ENCODE measurements around the gene KRT74. TPM values are rescaled to one million over a fixed set of nuclear protein-coding genes. Genes with fewer than 3 reads are reported as not detected.

Gene KRT74
- total and polyA plus RNA-seq, 2 donors from 2014 or later: not detected

- Histone ChIP-seq H3K9ac (ENCODE audit: low read length in 3 of 3) (no peak overlapping the region), H3K4me1 (ENCODE audit: control insufficient read depth in 2 of 3, insufficient read depth in 2 of 3, low read depth in 1 of 3, low read length in 3 of 3) (no peaks in the 10 kb centered on the region), H3K9me3 (ENCODE audit: control insufficient read depth in 2 of 3, insufficient read depth in 1 of 3, low read length in 3 of 3) (no peaks in the 10 kb centered on the region), H3K27ac (ENCODE audit: low read depth in 2 of 2, low read length in 2 of 2) (no peak overlapping the region), H3K4me3 (ENCODE audit: low read length in 3 of 3) (no peak overlapping the region), H3K27me3 (ENCODE audit: control insufficient read depth, insufficient read depth, low read length) (no peaks in the 10 kb centered on the region), H3K36me3 (ENCODE audit: control insufficient read depth in 2 of 3, insufficient read depth in 3 of 3, low read length in 3 of 3) (no peaks in the 10 kb centered on the region)
- DNase-seq (peak in 1 of 5 donors; percentile 20), FAIRE-seq (no peak)
- intact Hi-C loops (cut with DNase I): no loop called here
- TF ChIP-seq CTCF (IDR thresholded peaks at IDR 0.05; ENCODE audit: borderline replicate concordance, extremely low read depth, insufficient read depth): no peak
These were observed 47.1 kb downstream of the KRT74 start for GRCh38 chr12:52526511-52526951.

GRCh38 chr12:52525661-52526499 lies 47.8 kb downstream of the KRT74 start:
- intact Hi-C loops (cut with DNase I): no loop called here
- peak in 2 of 5 donors; percentile 3 to 10 for DNase-seq
- H3K27ac ChIP-seq (ENCODE audit: low read depth in 2 of 2, low read length in 2 of 2): no peak overlapping the region

GRCh38 chr12:52524898-52525591 lies 48.6 kb downstream of the KRT74 start:
- peak in 2 of 5 donors; percentile 1 to 2 for DNase-seq
- no peak overlapping the region for H3K4me3 ChIP-seq (ENCODE audit: low read length in 3 of 3)
- H3K9me3 ChIP-seq (ENCODE audit: control insufficient read depth in 2 of 3, insufficient read depth in 1 of 3, low read length in 3 of 3): no peaks in the 10 kb centered on the region
- no peak for TF ChIP-seq CTCF (IDR thresholded peaks at IDR 0.05; ENCODE audit: borderline replicate concordance, extremely low read depth, insufficient read depth)
- no peak overlapping the region for H3K27ac ChIP-seq (ENCODE audit: low read depth in 2 of 2, low read length in 2 of 2)
- H3K36me3 ChIP-seq (ENCODE audit: control insufficient read depth in 2 of 3, insufficient read depth in 3 of 3, low read length in 3 of 3): no peaks in the 10 kb centered on the region
- no peaks in the 10 kb centered on the region for H3K27me3 ChIP-seq (ENCODE audit: control insufficient read depth, insufficient read depth, low read length)
- intact Hi-C loops (cut with DNase I): no loop called here
- H3K9ac ChIP-seq (ENCODE audit: low read length in 3 of 3): no peak overlapping the region
- no peaks in the 10 kb centered on the region for H3K4me1 ChIP-seq (ENCODE audit: control insufficient read depth in 2 of 3, insufficient read depth in 2 of 3, low read depth in 1 of 3, low read length in 3 of 3)
- FAIRE-seq: no peak

More at GRCh38 chr12:52525661-52526499, 47.8 kb downstream of the KRT74 start:
- Histone ChIP-seq H3K27me3 (ENCODE audit: control insufficient read depth, insufficient read depth, low read length) (no peaks in the 10 kb centered on the region), H3K36me3 (ENCODE audit: control insufficient read depth in 2 of 3, insufficient read depth in 3 of 3, low read length in 3 of 3) (no peaks in the 10 kb centered on the region), H3K4me1 (ENCODE audit: control insufficient read depth in 2 of 3, insufficient read depth in 2 of 3, low read depth in 1 of 3, low read length in 3 of 3) (no peaks in the 10 kb centered on the region), H3K9ac (ENCODE audit: low read length in 3 of 3) (no peak overlapping the region), H3K4me3 (ENCODE audit: low read length in 3 of 3) (no peak overlapping the region), H3K9me3 (ENCODE audit: control insufficient read depth in 2 of 3, insufficient read depth in 1 of 3, low read length in 3 of 3) (no peaks in the 10 kb centered on the region)
- FAIRE-seq: no peak
- no peak for TF ChIP-seq CTCF (IDR thresholded peaks at IDR 0.05; ENCODE audit: borderline replicate concordance, extremely low read depth, insufficient read depth)
